ENCODE measurements around the gene SMG9. TPM values are rescaled to one million over a fixed set of nuclear protein-coding genes. Genes with fewer than 3 reads are reported as not detected.

The SMG9 gene
- total RNA-seq, 1 donor from 2014 or later = 87.6 TPM

DNA sequence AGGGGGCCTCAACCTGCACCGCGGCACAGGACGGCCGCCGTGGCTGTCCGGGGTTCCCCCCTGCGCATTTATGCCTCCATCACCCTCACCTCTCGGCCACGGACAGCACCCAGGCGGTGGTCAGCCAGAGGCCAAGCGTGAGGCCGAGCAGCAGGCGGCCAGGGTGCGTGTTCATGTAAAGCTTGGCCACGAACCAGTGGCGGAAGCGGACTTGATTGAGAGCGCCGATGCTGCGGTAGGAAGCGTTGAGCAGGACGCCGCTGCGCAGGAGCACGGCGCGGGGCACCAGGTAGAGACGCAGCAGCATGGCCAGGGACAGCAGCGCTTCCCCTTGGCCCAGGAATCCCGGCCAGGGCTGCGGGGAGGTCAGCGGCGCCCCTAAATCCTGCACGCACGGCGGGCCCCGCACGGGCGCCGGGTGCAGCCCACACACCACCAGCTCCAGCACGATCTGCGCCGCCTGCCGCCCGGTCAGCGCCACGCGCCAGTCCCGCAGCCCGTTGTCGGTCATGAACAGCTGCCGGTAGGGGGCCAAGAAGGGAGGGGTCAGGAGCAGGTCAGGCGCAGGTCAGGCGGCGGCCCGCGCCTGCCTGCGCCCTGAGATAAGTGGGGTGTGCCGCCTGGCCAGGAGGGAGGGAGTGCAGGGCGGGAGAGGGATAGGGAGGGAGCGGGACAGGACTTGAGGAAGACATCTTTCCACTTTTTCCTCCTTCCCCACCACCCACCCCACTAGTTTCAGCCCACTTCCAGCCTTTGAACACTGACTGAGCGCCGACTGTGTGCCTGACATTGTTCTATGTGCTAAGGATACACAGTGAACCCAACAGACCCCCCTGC, 19.6 kb upstream of the SMG9 start:
- Mint-ChIP-seq H3K4me1 (peaks cover 41% of the 10 kb centered on the region), H3K4me3 (no peak overlapping the region), H3K27me3 (ENCODE audit: low read depth) (peaks cover 74% of the 10 kb centered on the region), H3K27ac (ENCODE audit: unreplicated experiment) (no peak overlapping the region), H3K36me3 (ENCODE audit: low read depth) (no peaks in the 10 kb centered on the region), H3K9me3 (no peaks in the 10 kb centered on the region)
- DNase-seq (ENCODE audit: low read depth, low spot score) = peak; percentile 72
- TF ChIP-seq, protein P1, sequence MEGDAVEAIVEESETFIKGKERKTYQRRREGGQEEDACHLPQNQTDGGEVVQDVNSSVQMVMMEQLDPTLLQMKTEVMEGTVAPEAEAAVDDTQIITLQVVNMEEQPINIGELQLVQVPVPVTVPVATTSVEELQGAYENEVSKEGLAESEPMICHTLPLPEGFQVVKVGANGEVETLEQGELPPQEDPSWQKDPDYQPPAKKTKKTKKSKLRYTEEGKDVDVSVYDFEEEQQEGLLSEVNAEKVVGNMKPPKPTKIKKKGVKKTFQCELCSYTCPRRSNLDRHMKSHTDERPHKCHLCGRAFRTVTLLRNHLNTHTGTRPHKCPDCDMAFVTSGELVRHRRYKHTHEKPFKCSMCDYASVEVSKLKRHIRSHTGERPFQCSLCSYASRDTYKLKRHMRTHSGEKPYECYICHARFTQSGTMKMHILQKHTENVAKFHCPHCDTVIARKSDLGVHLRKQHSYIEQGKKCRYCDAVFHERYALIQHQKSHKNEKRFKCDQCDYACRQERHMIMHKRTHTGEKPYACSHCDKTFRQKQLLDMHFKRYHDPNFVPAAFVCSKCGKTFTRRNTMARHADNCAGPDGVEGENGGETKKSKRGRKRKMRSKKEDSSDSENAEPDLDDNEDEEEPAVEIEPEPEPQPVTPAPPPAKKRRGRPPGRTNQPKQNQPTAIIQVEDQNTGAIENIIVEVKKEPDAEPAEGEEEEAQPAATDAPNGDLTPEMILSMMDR (conservative IDR thresholded peaks at IDR 0.05) = peak; percentile 72

DNA sequence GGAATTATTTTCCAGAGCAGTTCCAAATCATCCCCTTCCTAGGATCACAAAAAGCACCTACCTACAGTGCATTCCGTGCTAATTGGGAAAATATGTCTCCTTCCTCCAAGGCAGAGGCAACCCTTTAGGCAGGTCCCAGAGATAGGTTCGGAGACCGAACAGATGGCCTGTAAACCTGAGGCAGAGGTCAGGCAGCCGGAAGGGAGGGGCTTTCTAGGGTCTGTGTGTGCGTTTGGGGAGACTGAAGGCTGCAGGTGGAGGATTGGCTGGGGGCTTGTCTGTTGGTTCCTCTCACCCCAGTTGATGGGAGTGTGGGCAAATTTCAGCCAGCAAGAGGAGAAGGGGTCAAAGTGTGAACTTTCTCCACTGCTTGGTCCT, 19.0 kb upstream of the SMG9 start:
- Mint-ChIP-seq H3K9me3 (no peaks in the 10 kb centered on the region), H3K4me1 (peaks cover 39% of the 10 kb centered on the region), H3K4me3 (no peak overlapping the region), H3K27me3 (ENCODE audit: low read depth) (peaks cover 80% of the 10 kb centered on the region), H3K27ac (ENCODE audit: unreplicated experiment) (no peak overlapping the region), H3K36me3 (ENCODE audit: low read depth) (no peaks in the 10 kb centered on the region)
- DNase-seq (ENCODE audit: low read depth, low spot score) = no peak
- TF ChIP-seq, protein P1 (conservative IDR thresholded peaks at IDR 0.05) = no peak

DNA sequence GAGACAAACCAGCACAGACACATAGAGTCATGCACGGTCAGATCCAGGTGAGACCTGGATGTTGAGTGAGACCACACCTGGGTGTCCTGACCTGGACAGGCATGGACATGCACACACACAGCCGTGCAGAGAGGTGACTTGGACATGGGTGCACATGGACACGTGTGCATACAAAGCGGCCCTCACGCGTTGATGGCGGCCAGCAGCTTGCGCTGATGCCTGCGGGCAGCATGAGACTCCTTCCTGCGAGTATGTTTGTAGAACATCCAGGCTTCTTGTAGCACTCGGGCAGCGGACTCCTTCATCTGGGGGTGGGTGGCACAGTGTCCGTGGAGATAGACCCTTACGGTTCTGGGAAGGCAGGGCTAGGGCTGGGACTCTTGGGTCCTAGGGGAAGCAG, 14.5 kb upstream of the SMG9 start:
- TF ChIP-seq, protein P1 (conservative IDR thresholded peaks at IDR 0.05) = no peak

DNA sequence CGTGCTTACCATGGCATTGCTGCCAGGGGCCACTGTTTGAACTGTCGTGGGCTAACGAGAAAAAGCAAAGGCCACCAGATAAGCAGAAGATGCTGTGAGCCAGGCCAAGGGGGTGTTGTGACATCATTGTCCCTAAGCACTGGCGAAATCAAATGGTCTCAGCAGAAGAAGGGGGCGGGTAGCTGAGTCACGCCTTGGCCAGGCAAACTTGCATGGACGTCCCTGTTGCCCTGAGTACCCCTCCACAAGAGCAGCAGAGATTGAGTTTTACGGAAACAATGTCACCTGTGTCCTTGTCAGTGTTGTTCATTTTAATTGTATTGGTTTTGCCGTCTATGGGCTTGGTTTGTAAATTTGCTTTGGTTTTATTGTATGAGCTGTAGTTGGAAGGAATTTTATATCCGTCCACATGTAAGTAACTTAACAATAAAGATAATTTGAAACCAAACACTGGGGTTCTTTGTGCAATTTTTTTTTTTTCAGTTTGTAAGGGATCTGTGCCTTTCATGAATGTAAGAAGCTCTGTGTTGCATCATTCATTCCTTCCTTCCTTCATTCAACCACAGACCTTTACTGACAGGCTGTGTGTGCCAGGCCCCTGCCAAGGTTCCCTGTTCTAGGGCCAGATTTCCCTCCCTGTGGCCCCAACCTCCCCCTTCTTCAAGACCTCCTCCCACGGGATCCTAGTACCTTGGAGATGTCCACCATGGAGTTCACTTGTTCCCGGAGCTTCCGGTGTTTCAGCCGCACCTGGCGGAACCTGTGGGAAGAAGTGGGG, 13.7 kb upstream of the SMG9 start:
- H3K27ac Mint-ChIP-seq (ENCODE audit: unreplicated experiment) = no peak overlapping the region
- TF ChIP-seq, protein P1 (conservative IDR thresholded peaks at IDR 0.05) = no peak
- no peaks in the 10 kb centered on the region for H3K9me3 Mint-ChIP-seq
- H3K4me1 Mint-ChIP-seq = peaks cover 10% of the 10 kb centered on the region
- H3K36me3 Mint-ChIP-seq (ENCODE audit: low read depth) = no peaks in the 10 kb centered on the region
- H3K4me3 Mint-ChIP-seq = no peak overlapping the region
- no peak for DNase-seq (ENCODE audit: low read depth, low spot score)
- H3K27me3 Mint-ChIP-seq (ENCODE audit: low read depth) = peaks cover 48% of the 10 kb centered on the region

More for the DNA sequence above, 14.5 kb upstream of the SMG9 start:
- H3K9me3 Mint-ChIP-seq = no peaks in the 10 kb centered on the region
- H3K27me3 Mint-ChIP-seq (ENCODE audit: low read depth) = peaks cover 56% of the 10 kb centered on the region
- no peak for DNase-seq (ENCODE audit: low read depth, low spot score)
- peaks cover 12% of the 10 kb centered on the region for H3K4me1 Mint-ChIP-seq
- no peaks in the 10 kb centered on the region for H3K36me3 Mint-ChIP-seq (ENCODE audit: low read depth)
- H3K4me3 Mint-ChIP-seq = no peak overlapping the region
- H3K27ac Mint-ChIP-seq (ENCODE audit: unreplicated experiment) = no peak overlapping the region

DNA sequence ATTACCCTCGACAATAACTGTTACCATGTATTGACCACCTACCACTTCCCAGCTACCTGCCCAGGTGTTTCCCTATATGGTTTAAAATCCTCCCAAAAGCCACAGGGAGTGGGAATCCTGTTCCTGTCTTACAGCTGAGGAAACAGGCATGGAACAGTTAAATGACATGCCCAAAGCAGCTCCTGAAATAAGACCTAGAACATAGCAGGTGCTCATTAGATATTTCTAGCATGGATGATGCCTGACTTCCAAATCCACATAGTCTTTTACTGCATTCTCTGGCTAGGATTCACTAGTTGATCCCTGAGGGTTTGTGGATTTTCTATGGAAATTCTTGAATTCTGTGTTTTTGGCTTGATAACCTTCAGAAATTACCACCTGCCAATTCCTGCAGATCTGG, 13.1 kb upstream of the SMG9 start:
- Mint-ChIP-seq H3K36me3 (ENCODE audit: low read depth) (no peaks in the 10 kb centered on the region), H3K27ac (ENCODE audit: unreplicated experiment) (no peak overlapping the region), H3K27me3 (ENCODE audit: low read depth) (peaks cover 42% of the 10 kb centered on the region), H3K4me1 (peaks cover 10% of the 10 kb centered on the region), H3K9me3 (no peaks in the 10 kb centered on the region), H3K4me3 (no peak overlapping the region)
- TF ChIP-seq, protein P1 (conservative IDR thresholded peaks at IDR 0.05) = no peak
- no peak for DNase-seq (ENCODE audit: low read depth, low spot score)

All from neural crest cell (in vitro differentiated cells).